K562 (cell line): ENCODE results near the gene FOXL3. TPM values are rescaled to one million over a fixed set of nuclear protein-coding genes. Genes with fewer than 3 reads are reported as not detected.

ENCODE experiments used
- ATAC-seq: fragments of 200-7000 bp; cut with Tn5 transposase; 3 replicates; pipeline ENCODE4 v1.9.1; 2020; ENCODE audit warnings: moderate library complexity
- BruUV-seq: library from RNA; stranded (reverse); fragments of 400-500 nt; replicated peaks from 2 replicates; lab custom pipeline; 2021; lab: Mats Ljungman, UMichigan
- CTCF ChIA-PET: fragments of 300-600 bp; formaldehyde crosslinking; extraction: SDS; loops from one replicate; lab custom pipeline; 2021; ENCODE audit warnings: low intra/inter-chr PET ratio; lab: Yijun Ruan, JAX
- POLR2A ChIA-PET: fragments of 300-600, 350-650 bp; sonication (Branson Sonifier 250); formaldehyde crosslinking; extraction: SDS; loops from one replicate; lab custom pipeline; 2021; ENCODE audit warnings: antibody characterized with exemption, inconsistent platforms; lab: Yijun Ruan, JAX
- DNase-seq, 4 experiments: peaks; one replicate each; pipeline versions ENCODE4 v3.0.0 to v3.0.0-alpha.2; 2011 to 2018; ENCODE audit warnings: low spot score in 3 of 4, mixed read lengths in 3 of 4; ENCODE audit errors: extremely low read depth in 1 of 4
- FAIRE-seq: peaks from 2 replicates; lab custom pipeline; 2011; peaks lifted over from hg19 to GRCh38; lab: Jason Lieb, UNC
- H2AFZ ChIP-seq: 2 replicates; pipeline ENCODE4 v1.6.0; 2011; ENCODE audit warnings: low read depth, low read length, control low read depth, inconsistent platforms
- H3K27ac ChIP-seq: fragments of 200-600 bp; 3 replicates; pipeline ENCODE4 v1.8.0; 2011; ENCODE audit warnings: low read depth, mild to moderate bottlenecking, control low read depth, inconsistent platforms, low read length, moderate library complexity, mixed read lengths; ENCODE audit errors: extremely low read depth
- H3K27me3 ChIP-seq, 2 experiments: fragments of 300-600 bp in 1 of 2; 2 replicates in 1 of 2; 3 replicates in 1 of 2; pipeline versions ENCODE4 v1.6.0 to v1.8.0; 2011; ENCODE audit warnings: inconsistent platforms in 2 of 2, low read length in 2 of 2, mild to moderate bottlenecking in 1 of 2, mixed read lengths in 1 of 2, moderate library complexity in 1 of 2; ENCODE audit not compliant: control insufficient read depth in 2 of 2, insufficient read depth in 2 of 2
- H3K36me3 ChIP-seq: fragments of 300-600 bp; 3 replicates; pipeline ENCODE4 v1.8.0; 2011; ENCODE audit warnings: mild to moderate bottlenecking, low read length, inconsistent platforms; ENCODE audit not compliant: control insufficient read depth, insufficient read depth
- H3K4me1 ChIP-seq, 2 experiments: fragments of 200-600 bp in 1 of 2; replicated peaks in 1 of 2; 2 replicates in 1 of 2; 3 replicates in 1 of 2; pipeline versions ENCODE4 v1.5.1 to v1.8.0; 2011; ENCODE audit warnings: inconsistent platforms in 2 of 2, low read length in 2 of 2, mild to moderate bottlenecking in 1 of 2, mixed read lengths in 1 of 2, moderate library complexity in 1 of 2; ENCODE audit not compliant: control insufficient read depth in 2 of 2, insufficient read depth in 2 of 2
- H3K4me2 ChIP-seq: 2 replicates; pipeline ENCODE4 v1.6.1; 2011; ENCODE audit warnings: low read length, control low read depth, inconsistent platforms, mixed read lengths; ENCODE audit not compliant: insufficient read depth
- H3K4me3 ChIP-seq: fragments of 200-600 bp; sonication (generic), shearing (Covaris generic); 2 replicates; pipeline ENCODE4 v1.5.1; 2016; ENCODE audit warnings: control low read depth, inconsistent platforms
- H3K79me2 ChIP-seq: fragments of 200-600 bp; 3 replicates; pipeline ENCODE4 v1.8.0; 2011; ENCODE audit warnings: low read length, inconsistent platforms; ENCODE audit not compliant: control insufficient read depth, insufficient read depth
- H3K9ac ChIP-seq, 2 experiments: 2 replicates each; pipeline versions ENCODE4 v1.6.0 to v1.6.1; 2011; ENCODE audit warnings: low read depth in 2 of 2, low read length in 2 of 2, control low read depth in 1 of 2, inconsistent platforms in 1 of 2, mild to moderate bottlenecking in 1 of 2, mixed read lengths in 1 of 2; ENCODE audit not compliant: insufficient read depth in 1 of 2
- H3K9me1 ChIP-seq: one replicate; pipeline ENCODE4 v1.6.0; 2011; ENCODE audit warnings: inconsistent platforms, mild to moderate bottlenecking, low read length, moderate library complexity; ENCODE audit not compliant: control insufficient read depth, insufficient read depth
- H3K9me3 ChIP-seq: replicated peaks from 2 replicates; pipeline ENCODE4 v1.5.1; 2011; ENCODE audit warnings: low read depth, low read length, inconsistent platforms; ENCODE audit not compliant: control insufficient read depth, insufficient read depth
- H4K20me1 ChIP-seq: replicated peaks from 2 replicates; pipeline ENCODE4 v1.6.1; 2011; ENCODE audit warnings: low read length, inconsistent platforms, mixed read lengths; ENCODE audit not compliant: control insufficient read depth, insufficient read depth
- DMBX1 ChIP-seq: fragments of 250-450 bp; sonication (Bioruptor Pico); IDR thresholded peaks from 2 replicates; pipeline ENCODE4 v1.8.0; 2022; ENCODE audit warnings: inconsistent platforms, mild to moderate bottlenecking, moderate library complexity, borderline replicate concordance
- EGR1 ChIP-seq: fragments of 450-650 bp; conservative IDR thresholded peaks from 2 replicates; pipeline ENCODE4 v1.6.1; 2017; ENCODE audit warnings: mild to moderate bottlenecking
- HMGN3 ChIP-seq: IDR thresholded peaks from 2 replicates; pipeline ENCODE4 v1.6.1; 2011; ENCODE audit warnings: borderline replicate concordance, low read depth, mild to moderate bottlenecking, mixed read lengths, low read length; ENCODE audit not compliant: insufficient read length; ENCODE audit errors: extremely low read depth
- IFI16 ChIP-seq: fragments of 250-450 bp; sonication (Bioruptor Pico); IDR thresholded peaks from 2 replicates; pipeline ENCODE4 v2.1.2; 2022; ENCODE audit warnings: mild to moderate bottlenecking, inconsistent platforms
- KLF16 ChIP-seq: IDR thresholded peaks from 2 replicates; pipeline ENCODE4 v1.6.1; 2016; ENCODE audit warnings: antibody characterized with exemption
- NEUROD1 ChIP-seq: fragments of 150-350 bp; IDR thresholded peaks from 2 replicates; pipeline ENCODE4 v1.6.1; 2014; ENCODE audit warnings: borderline replicate concordance, low read length, low read depth; ENCODE audit not compliant: partially characterized antibody
- PHF8 ChIP-seq: fragments of 200-600 bp; sonication (generic); IDR thresholded peaks from 2 replicates; pipeline ENCODE4 v1.6.1; 2012; ENCODE audit warnings: mixed run types, mild to moderate bottlenecking, inconsistent platforms, low read length, moderate library complexity, borderline replicate concordance
- RCOR1 ChIP-seq, 2 experiments: IDR thresholded peaks; 2 replicates each; pipeline ENCODE4 v1.6.1; 2012; ENCODE audit warnings: low read depth in 2 of 2, low read length in 2 of 2, borderline replicate concordance in 1 of 2, improper control_type of control experiment in 1 of 2
- TRIM28 ChIP-seq: fragments of 450-650 bp; IDR thresholded peaks from 2 replicates; pipeline ENCODE4 v1.6.1; 2017
- USF2 ChIP-seq: sonication (generic); formaldehyde crosslinking; IDR thresholded peaks from 2 replicates; pipeline ENCODE4 v1.5.0; 2020; ENCODE audit warnings: missing genetic modification reagents
- XRCC4 ChIP-seq: IDR thresholded peaks from one replicate; pipeline ENCODE4 v1.6.1; 2011; ENCODE audit not compliant: insufficient read depth, insufficient read length; ENCODE audit errors: extremely low read depth
- ZSCAN29 ChIP-seq: fragments of 450-650 bp; IDR thresholded peaks from 2 replicates; pipeline ENCODE4 v1.6.1; 2017
- WGBS: fragments of 100-300 bp; shearing (Covaris generic); methylation state at CpG from one replicate; pipeline ENCODE4 v1.1.6; 2016; ENCODE audit warnings: low coverage, mixed read lengths; ENCODE audit not compliant: insufficient coverage; ENCODE audit errors: missing lambda C conversion rate; 5-methylcytosine and 5-hydroxymethylcytosine counted together
- in situ Hi-C: fragments of 300-500 bp; cut with MboI; formaldehyde crosslinking; loops from 4 replicates; pipeline ENCODE4 v1.15.0; 2018; ENCODE audit warnings: inconsistent platforms, mixed read lengths
- intact Hi-C: fragments of 100-400 bp; cut with micrococcal nuclease; formaldehyde crosslinking; loops from 2 replicates; pipeline ENCODE4 v1.14.2; 2022
- polyA plus RNA-seq, 8 experiments: library from polyadenylated mRNA; depleted of rRNA in 4 of 8; stranded (reverse) in 5 of 8; unstranded in 3 of 8; fragments of >200 nt; fragmentation: Nextera tagmentation in 2 of 8; fragmentation: Illumina TruSeq in 1 of 8; extraction: Ambion mirVana in 2 of 8; extraction: Trizol in 1 of 8; gene quantifications; 2 replicates each; pipeline versions ENCODE4 v1.2.1 to v1.2.3, GENCODE V29; 2011 to 2014; ENCODE audit warnings: inconsistent platforms in 1 of 8, missing spikeins in 1 of 8
- total RNA-seq, 7 experiments: library from RNA; depleted of rRNA in 6 of 7; stranded (reverse); fragments of >200 nt in 6 of 7; fragmentation: Illumina TruSeq in 2 of 7; extraction: Trizol in 2 of 7; gene quantifications; 2 replicates each; pipeline versions ENCODE4 v1.2.1 to v1.2.3, GENCODE V29; 2011 to 2021; ENCODE audit warnings: low replicate concordance in 1 of 7

FOXL3 gene
- total and polyA plus RNA-seq, 9 of the 15 experiments (the other 6 are each of a cell fraction or from before 2014, with no cell fraction given) = not detected

- TF ChIP-seq NEUROD1 = no peak
- TF ChIP-seq KLF16 = no peak
- TF ChIP-seq EGR1 = no peak
These were observed 43.5 kb upstream of the FOXL3 start (continued) for GRCh38 chr7:246451-246850.

- TF ChIP-seq PHF8 = no peak
- TF ChIP-seq USF2 = no peak
- no peak for TF ChIP-seq RCOR1 (IDR thresholded peaks at IDR 0.05; ENCODE audit: borderline replicate concordance in 1 of 2, low read depth in 2 of 2, low read length in 2 of 2)
- no peak for TF ChIP-seq XRCC4
- no peak for TF ChIP-seq TRIM28
- TF ChIP-seq HMGN3 = no peak
- TF ChIP-seq IFI16 (CRISPR knock-in tag) = no peak
- TF ChIP-seq ZSCAN29 = no peak
- no peak for TF ChIP-seq DMBX1 (CRISPR knock-in tag)
- Histone ChIP-seq H3K4me2 (no peak overlapping the region), H3K9me1 (no peaks in the 10 kb centered on the region), H3K27ac (no peak overlapping the region), H3K79me2 (no peaks in the 10 kb centered on the region), H3K4me3 (no peak overlapping the region), H3K4me1 (peaks cover 0 to 20% of the 10 kb centered on the region in 2 experiments; a peak in 2 of 5 replicates), H3K36me3 (no peaks in the 10 kb centered on the region), H2AFZ (no peak overlapping the region), H4K20me1 (peaks cover 21% of the 10 kb centered on the region), H3K9me3 (no peaks in the 10 kb centered on the region), H3K27me3 (peaks cover 46 to 81% of the 10 kb centered on the region in 2 experiments), H3K9ac (no peak overlapping the region; a peak in 1 of 4 replicates)
- in situ Hi-C loops = no loop called here
- intact Hi-C loops = no loop called here
- no TSS peak for BruUV-seq
- FAIRE-seq (no peak), DNase-seq (no peak), ATAC-seq (no peak)
- ChIA-PET CTCF (no interaction called here), POLR2A (no interaction called here)
- WGBS = 2% methylated on average over 12 of the region's 12 CpGs
These were observed 42.8 kb upstream of the FOXL3 start for GRCh38 chr7:247181-247580.
